Neural cell (in vitro differentiated cells): Measurements from ENCODE around the gene GLT1D1.

ENCODE experiments used
- CTCF ChIP-seq: fragments of 450-650 bp; IDR thresholded peaks from 2 replicates; pipeline ENCODE4 v1.5.1; 2014; ENCODE audit warnings: antibody characterized with exemption, mild to moderate bottlenecking, moderate library complexity; ENCODE audit not compliant: poor library complexity, severe bottlenecking
- EP300 ChIP-seq: fragments of 450-650 bp; conservative IDR thresholded peaks from 2 replicates; pipeline ENCODE4 v1.6.1; 2014; ENCODE audit warnings: antibody characterized with exemption, mild to moderate bottlenecking, moderate library complexity; ENCODE audit not compliant: poor library complexity, severe bottlenecking
- EZH2 ChIP-seq: fragments of 200-600, 300-800 bp; shearing (Covaris generic), sonication (generic); IDR thresholded peaks from 2 replicates; pipeline ENCODE4 v1.6.1; 2014; ENCODE audit warnings: antibody characterized with exemption, low read length, borderline replicate concordance, mild to moderate bottlenecking; ENCODE audit not compliant: insufficient read depth, poor library complexity, severe bottlenecking
- MXI1 ChIP-seq: fragments of 450-650 bp; conservative IDR thresholded peaks from 2 replicates; pipeline ENCODE4 v1.6.1; 2014; ENCODE audit warnings: antibody characterized with exemption, mild to moderate bottlenecking; ENCODE audit not compliant: poor library complexity, severe bottlenecking
- POLR2AphosphoS5 ChIP-seq: IDR thresholded peaks from 2 replicates; pipeline ENCODE4 v1.6.1; 2012
- RAD21 ChIP-seq: fragments of 450-650 bp; conservative IDR thresholded peaks from 2 replicates; pipeline ENCODE4 v1.6.1; 2014; ENCODE audit warnings: antibody characterized with exemption, mild to moderate bottlenecking, moderate library complexity
- TAF1 ChIP-seq: IDR thresholded peaks from 2 replicates; pipeline ENCODE4 v1.6.1; 2012; ENCODE audit warnings: low read depth

GRCh38 chr12:128816643-128816920 is 36.7 kb upstream of the GLT1D1 start:
- TF ChIP-seq CTCF (no peak), EP300 (no peak), TAF1 (no peak), POLR2AphosphoS5 (no peak), RAD21 (no peak), EZH2 (no peak), MXI1 (no peak)
